ENCODE results near the gene ZMAT5.

The ZMAT5 gene

DNA sequence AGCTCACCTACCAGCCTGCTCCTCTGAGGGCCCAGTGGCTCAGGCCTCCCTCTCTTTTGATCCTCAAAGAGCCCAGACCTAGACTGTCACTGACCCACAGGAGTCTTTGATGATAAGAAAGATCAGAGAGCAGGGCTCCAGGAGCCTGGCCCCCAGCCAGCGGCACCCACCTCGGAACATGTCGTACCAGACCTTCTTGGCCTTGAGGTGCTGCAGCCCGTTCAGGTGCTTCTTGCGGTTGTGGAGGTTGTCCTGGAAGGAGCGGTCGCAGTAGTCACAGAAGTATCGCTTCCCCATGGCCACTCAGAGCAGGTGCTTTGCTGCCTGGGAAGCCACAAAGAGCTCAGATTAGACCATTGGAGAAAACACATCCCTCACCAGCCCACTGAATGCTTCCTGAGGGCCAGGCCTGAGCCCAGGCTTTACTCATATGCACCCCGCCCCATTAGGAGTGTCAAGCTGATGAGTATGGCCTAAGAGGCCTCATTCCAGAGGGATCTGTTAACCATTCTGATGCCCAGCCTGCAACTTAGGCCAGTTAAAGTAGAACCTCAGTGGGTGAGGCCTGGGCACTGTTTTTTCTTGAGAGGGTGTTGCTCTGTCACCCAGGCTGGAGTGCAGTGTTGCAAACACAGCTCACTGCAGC, 18.4 kb downstream of the ZMAT5 start:
- TF ChIP-seq, protein P1, sequence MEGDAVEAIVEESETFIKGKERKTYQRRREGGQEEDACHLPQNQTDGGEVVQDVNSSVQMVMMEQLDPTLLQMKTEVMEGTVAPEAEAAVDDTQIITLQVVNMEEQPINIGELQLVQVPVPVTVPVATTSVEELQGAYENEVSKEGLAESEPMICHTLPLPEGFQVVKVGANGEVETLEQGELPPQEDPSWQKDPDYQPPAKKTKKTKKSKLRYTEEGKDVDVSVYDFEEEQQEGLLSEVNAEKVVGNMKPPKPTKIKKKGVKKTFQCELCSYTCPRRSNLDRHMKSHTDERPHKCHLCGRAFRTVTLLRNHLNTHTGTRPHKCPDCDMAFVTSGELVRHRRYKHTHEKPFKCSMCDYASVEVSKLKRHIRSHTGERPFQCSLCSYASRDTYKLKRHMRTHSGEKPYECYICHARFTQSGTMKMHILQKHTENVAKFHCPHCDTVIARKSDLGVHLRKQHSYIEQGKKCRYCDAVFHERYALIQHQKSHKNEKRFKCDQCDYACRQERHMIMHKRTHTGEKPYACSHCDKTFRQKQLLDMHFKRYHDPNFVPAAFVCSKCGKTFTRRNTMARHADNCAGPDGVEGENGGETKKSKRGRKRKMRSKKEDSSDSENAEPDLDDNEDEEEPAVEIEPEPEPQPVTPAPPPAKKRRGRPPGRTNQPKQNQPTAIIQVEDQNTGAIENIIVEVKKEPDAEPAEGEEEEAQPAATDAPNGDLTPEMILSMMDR (conservative IDR thresholded peaks at IDR 0.05; ENCODE audit: low read depth, low read length) = no peak
- no peak overlapping the region for H3K4me3 ChIP-seq (ENCODE audit: low read depth, low read length)
- DNase-seq (ENCODE audit: low read depth) = no peak

DNA sequence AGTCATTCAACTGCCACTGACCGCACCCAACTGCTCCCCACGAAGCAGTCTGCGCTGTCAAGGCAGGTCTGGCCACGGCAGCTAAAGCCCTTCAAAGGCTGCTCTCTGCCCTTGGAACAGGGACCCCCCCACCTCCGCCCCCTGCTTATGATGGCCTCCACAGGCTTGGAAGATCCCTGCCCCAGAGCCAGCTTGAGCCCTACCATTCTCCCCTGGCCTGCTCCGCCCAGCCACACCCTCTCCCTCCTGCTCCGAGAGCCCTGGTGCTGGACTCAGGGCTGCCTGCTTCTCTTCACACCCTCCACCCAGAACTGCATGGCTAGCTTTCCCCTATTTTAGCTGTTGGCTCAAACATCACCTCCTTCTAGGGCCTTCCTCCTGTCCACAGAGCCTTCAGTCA, 19.0 kb downstream of the ZMAT5 start:
- TF ChIP-seq, protein P1 (conservative IDR thresholded peaks at IDR 0.05; ENCODE audit: low read depth, low read length) = no peak
- no peak overlapping the region for H3K4me3 ChIP-seq (ENCODE audit: low read depth, low read length)
- DNase-seq (ENCODE audit: low read depth) = no peak

DNA sequence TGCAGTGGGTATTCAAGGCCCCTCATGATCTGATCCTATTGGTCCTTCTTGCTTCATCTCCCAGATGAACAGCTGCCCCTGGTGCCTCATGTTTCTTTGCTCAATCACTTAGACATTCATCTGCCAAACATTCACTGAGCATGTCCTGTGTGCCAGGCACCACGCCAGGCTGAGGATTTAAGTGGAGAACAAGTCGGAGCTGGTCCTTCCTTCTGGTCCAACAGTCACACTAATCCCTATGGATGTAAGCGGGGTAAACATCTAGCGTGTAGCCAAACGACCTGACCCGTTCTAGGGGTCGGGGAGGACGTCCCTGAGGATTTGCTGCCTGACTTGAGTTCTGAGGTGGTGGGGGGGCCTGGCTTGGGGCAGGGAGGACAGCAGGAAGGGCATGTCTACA, 21.9 kb downstream of the ZMAT5 start:
- H3K4me3 ChIP-seq (ENCODE audit: low read depth, low read length) = no peak overlapping the region
- TF ChIP-seq, protein P1 (conservative IDR thresholded peaks at IDR 0.05; ENCODE audit: low read depth, low read length) = no peak
- DNase-seq (ENCODE audit: low read depth) = peak; percentile 40

DNA sequence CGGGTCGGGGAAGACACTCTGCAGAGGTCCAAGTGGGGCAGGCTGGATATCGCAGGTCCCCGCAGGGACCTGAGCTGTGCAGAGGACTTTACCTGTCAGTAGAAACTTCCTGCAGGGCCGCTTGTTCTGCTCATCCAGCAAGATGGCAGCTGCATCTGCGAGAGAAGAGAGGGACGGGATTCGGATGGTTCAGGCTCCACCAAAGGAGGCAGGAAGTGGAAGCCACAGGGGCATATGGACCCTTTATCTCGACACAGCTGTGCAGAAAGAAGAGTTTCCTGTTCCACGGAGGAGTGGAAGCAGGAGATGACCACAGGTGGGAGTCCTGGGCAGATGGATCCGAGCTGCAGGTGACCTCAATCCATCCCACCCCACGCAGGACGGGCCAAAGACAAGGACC, 24.5 kb downstream of the ZMAT5 start:
- TF ChIP-seq, protein P1 (conservative IDR thresholded peaks at IDR 0.05; ENCODE audit: low read depth, low read length) = no peak
- no peak overlapping the region for H3K4me3 ChIP-seq (ENCODE audit: low read depth, low read length)
- no peak for DNase-seq (ENCODE audit: low read depth)

DNA sequence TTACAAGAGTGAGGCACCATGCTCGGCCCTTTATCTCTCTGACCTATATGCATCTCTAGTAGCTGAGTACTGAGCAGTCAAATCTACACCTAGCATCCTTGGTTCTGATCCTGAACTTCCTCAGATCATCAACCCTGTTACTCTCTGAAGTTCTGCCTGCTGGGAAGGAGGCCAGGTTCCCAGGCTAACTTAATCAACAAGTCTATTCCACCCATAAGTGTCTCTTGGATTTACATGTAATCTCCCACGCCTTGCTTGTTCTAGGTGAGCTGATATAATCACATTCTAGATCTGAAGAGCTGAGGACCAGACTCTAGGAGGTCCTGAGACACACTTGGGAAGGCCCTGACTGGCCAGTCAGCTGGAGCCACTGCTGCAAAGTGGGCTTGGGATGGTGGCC, 24.9 kb downstream of the ZMAT5 start:
- no peak overlapping the region for H3K4me3 ChIP-seq (ENCODE audit: low read depth, low read length)
- DNase-seq (ENCODE audit: low read depth) = no peak
- TF ChIP-seq, protein P1 (conservative IDR thresholded peaks at IDR 0.05; ENCODE audit: low read depth, low read length) = no peak

DNA sequence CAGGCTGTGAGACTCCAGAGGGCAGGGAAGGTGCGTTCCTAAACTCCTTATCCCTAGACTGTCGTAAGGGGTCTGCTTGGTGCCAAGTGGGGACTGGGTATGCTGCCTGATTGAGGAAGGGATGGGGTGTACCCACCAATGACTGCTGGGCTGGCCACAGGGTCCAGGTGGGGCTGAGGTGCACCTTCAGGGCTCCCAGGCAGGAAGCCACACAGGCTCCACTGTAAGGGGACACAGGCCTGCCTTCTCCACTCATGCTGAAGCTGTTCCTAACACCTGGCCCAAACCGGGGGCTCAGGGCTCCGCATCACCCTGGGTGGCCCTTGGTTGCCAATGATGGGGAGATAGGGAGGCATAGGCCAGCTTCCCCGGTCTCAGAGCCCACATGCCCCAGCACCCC, 26.6 kb downstream of the ZMAT5 start:
- no peak for DNase-seq (ENCODE audit: low read depth)
- TF ChIP-seq, protein P1 (conservative IDR thresholded peaks at IDR 0.05; ENCODE audit: low read depth, low read length) = no peak

DNA sequence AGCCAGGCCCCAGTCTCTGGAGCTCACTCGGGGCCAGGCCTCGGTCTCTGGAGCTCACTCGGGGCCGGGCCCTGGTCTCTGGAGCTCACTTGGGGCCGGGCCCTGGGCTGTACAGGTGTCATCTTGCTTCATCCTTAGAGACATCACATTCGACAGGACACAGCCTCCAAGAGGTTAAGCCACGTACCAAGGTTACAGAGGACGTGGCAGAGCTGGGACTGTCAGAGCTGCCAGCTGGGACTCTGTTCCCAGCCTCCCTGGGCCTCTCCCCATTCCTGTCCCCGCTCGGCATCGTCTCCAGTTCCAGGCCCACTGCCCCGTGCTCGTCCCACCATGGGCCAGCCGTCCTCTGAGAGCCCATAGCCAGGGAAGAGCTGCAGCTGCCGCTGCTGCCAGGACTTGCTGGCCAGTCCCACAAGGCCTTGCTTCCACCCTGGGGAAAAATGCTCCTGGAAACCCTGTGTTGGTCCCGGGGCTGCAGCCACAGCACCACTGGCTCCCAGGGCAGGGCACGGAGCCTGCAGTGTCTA, 27.4 kb downstream of the ZMAT5 start:
- TF ChIP-seq, protein P1 (conservative IDR thresholded peaks at IDR 0.05; ENCODE audit: low read depth, low read length) = no peak
- H3K4me3 ChIP-seq (ENCODE audit: low read depth, low read length) = no peak overlapping the region
- DNase-seq (ENCODE audit: low read depth) = no peak

More for the DNA sequence above, 26.6 kb downstream of the ZMAT5 start:
- no peak overlapping the region for H3K4me3 ChIP-seq (ENCODE audit: low read depth, low read length)
